Measurements from ENCODE around the gene SEC63. TPM values are rescaled to one million over a fixed set of nuclear protein-coding genes. Genes with fewer than 3 reads are reported as not detected.
"Not testable (repeated sequence)": the region's sequence is repeated elsewhere in the genome, so short reads cannot be mapped to it uniquely, and the experiment has no call there.

SEC63 gene
- total RNA-seq, 2 donors from 2014 or later, result 65.7 to 74.8 TPM

DNA sequence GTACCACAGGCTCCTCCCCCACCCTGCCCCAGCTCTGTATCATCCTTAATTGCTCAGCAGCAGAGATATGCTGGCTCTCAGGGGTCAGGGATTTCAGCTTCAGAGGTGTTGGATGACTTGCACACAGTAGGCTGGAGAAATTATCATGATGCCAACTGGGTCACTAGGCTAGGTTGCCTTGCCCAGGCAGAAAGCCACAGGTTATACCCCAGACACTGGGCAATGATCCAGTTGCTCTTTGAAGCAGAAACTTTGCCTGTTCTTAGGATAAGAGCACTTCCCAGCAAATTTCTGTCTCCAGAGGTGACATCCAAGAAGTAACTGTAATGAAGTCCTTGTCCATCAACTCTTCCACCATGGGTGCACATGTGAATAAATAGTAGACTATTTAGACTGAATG, 95.6 kb downstream of the SEC63 start:
- H3K36me3 Mint-ChIP-seq (ENCODE audit: low read depth), result no peaks in the 10 kb centered on the region
- no peak overlapping the region for H3K27ac ChIP-seq (ENCODE audit: low read depth, low read length)
- no peak overlapping the region for H3K4me3 ChIP-seq (ENCODE audit: low read length)
- TF ChIP-seq, protein P1, sequence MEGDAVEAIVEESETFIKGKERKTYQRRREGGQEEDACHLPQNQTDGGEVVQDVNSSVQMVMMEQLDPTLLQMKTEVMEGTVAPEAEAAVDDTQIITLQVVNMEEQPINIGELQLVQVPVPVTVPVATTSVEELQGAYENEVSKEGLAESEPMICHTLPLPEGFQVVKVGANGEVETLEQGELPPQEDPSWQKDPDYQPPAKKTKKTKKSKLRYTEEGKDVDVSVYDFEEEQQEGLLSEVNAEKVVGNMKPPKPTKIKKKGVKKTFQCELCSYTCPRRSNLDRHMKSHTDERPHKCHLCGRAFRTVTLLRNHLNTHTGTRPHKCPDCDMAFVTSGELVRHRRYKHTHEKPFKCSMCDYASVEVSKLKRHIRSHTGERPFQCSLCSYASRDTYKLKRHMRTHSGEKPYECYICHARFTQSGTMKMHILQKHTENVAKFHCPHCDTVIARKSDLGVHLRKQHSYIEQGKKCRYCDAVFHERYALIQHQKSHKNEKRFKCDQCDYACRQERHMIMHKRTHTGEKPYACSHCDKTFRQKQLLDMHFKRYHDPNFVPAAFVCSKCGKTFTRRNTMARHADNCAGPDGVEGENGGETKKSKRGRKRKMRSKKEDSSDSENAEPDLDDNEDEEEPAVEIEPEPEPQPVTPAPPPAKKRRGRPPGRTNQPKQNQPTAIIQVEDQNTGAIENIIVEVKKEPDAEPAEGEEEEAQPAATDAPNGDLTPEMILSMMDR (conservative IDR thresholded peaks at IDR 0.05), result no peak
- no peaks in the 10 kb centered on the region for H3K4me1 ChIP-seq (ENCODE audit: control insufficient read depth, insufficient read depth, low read length)
- H3K27ac Mint-ChIP-seq, result no peak overlapping the region
- no peak for DNase-seq
- H3K4me1 Mint-ChIP-seq, result peaks cover 3% of the 10 kb centered on the region
- no peaks in the 10 kb centered on the region for H3K27me3 ChIP-seq (ENCODE audit: control insufficient read depth, insufficient read depth, low read length, poor library complexity, severe bottlenecking)
- no peaks in the 10 kb centered on the region for H3K9me3 ChIP-seq (ENCODE audit: control insufficient read depth, low read length)
- H3K36me3 ChIP-seq (ENCODE audit: control insufficient read depth, insufficient read depth, low read length), result peaks cover 8% of the 10 kb centered on the region
- no peak overlapping the region for H3K9ac ChIP-seq (ENCODE audit: extremely low read depth, low read length, poor library complexity, severe bottlenecking)
- no peaks in the 10 kb centered on the region for H3K27me3 Mint-ChIP-seq (ENCODE audit: insufficient read depth)
- peaks cover 3% of the 10 kb centered on the region for H3K9me3 Mint-ChIP-seq
- no peak overlapping the region for H3K4me3 Mint-ChIP-seq

DNA sequence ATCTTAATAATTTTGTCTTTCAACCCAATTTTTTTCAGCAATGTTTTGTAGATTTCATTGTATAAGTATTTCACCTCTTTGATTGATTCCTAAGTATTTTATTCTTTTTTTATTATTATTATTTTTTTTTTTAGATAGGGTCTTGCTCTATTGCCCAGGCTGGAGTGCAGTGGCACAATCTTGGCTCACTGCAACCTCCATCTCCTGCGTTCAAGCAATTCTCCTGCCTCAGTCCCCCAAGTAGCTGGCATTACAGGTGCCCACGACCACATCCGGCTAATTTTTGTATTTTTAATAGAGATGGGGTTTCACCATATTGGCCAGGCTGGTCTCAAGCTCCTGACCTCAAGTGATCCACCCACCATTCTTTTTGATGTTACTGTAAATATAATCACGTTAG, 97.0 kb downstream of the SEC63 start:
- not testable (repeated sequence) for H3K27me3 Mint-ChIP-seq (ENCODE audit: insufficient read depth); H3K4me3 Mint-ChIP-seq; H3K36me3 Mint-ChIP-seq (ENCODE audit: low read depth); DNase-seq; H3K27ac ChIP-seq (ENCODE audit: low read depth, low read length); H3K27ac Mint-ChIP-seq; H3K9me3 ChIP-seq (ENCODE audit: control insufficient read depth, low read length); H3K9me3 Mint-ChIP-seq; H3K9ac ChIP-seq (ENCODE audit: extremely low read depth, low read length, poor library complexity, severe bottlenecking); H3K4me3 ChIP-seq (ENCODE audit: low read length); H3K4me1 ChIP-seq (ENCODE audit: control insufficient read depth, insufficient read depth, low read length); H3K27me3 ChIP-seq (ENCODE audit: control insufficient read depth, insufficient read depth, low read length, poor library complexity, severe bottlenecking); H3K4me1 Mint-ChIP-seq; H3K36me3 ChIP-seq (ENCODE audit: control insufficient read depth, insufficient read depth, low read length)
- WGBS, 2 experiments (ENCODE audit: insufficient coverage in 1 of 2, insufficient read length in 1 of 2), result 93 to 97% methylated on average over 3 to 4 of the region's 4 CpGs

DNA sequence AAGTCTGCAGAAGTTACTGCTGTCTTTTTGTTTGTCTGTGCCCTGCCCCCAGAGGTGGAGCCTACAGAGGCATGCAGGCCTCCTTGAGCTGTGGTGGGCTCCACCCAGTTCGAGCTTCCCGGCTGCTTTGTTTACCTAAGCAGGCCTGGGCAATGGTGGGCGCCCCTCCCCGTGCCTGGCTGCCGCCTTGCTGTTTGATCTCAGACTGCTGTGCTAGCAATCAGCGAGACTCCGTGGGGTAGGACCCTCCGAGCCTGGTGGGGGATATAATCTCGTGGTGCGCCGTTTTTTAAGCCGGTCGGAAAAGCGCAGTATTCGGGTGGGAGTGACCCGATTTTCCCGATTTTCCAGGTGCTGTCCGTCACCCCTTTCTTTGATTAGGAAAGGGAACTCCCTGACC, 97.9 kb downstream of the SEC63 start:
- not testable (repeated sequence) for H3K27ac ChIP-seq (ENCODE audit: low read depth, low read length); H3K27ac Mint-ChIP-seq; H3K9me3 Mint-ChIP-seq; H3K36me3 Mint-ChIP-seq (ENCODE audit: low read depth); H3K4me1 Mint-ChIP-seq; H3K36me3 ChIP-seq (ENCODE audit: control insufficient read depth, insufficient read depth, low read length); H3K4me3 ChIP-seq (ENCODE audit: low read length); H3K27me3 Mint-ChIP-seq (ENCODE audit: insufficient read depth); H3K9me3 ChIP-seq (ENCODE audit: control insufficient read depth, low read length); H3K4me1 ChIP-seq (ENCODE audit: control insufficient read depth, insufficient read depth, low read length); H3K9ac ChIP-seq (ENCODE audit: extremely low read depth, low read length, poor library complexity, severe bottlenecking); H3K27me3 ChIP-seq (ENCODE audit: control insufficient read depth, insufficient read depth, low read length, poor library complexity, severe bottlenecking)
- DNase-seq, result peak; percentile 70
- 66 to 74% methylated on average over 15 to 18 of the region's 18 CpGs for WGBS, 2 experiments (ENCODE audit: insufficient coverage in 1 of 2, insufficient read length in 1 of 2)
- peak overlapping the region; percentile 33 for H3K4me3 Mint-ChIP-seq

DNA sequence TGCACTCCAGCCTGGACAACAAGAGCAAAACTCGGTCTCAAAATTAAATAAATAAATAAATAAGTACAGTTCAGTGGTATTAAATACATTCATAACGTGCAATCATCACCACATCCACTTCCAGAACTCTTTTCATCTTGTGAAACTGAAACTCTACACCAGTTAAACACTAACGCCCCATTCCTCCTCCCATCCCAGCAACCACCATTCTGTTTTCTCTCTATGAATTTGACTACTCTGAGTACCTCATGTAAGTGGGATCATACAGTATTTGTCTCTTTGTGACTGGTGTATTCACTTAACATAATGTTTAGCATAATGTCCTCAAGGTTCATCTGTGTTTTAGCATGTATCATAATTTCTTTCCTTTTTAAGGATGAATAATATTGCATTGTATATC, 104.8 kb downstream of the SEC63 start:
- Mint-ChIP-seq H3K9me3 (no peaks in the 10 kb centered on the region), H3K4me3 (no peak overlapping the region), H3K27ac (no peak overlapping the region), H3K27me3 (ENCODE audit: insufficient read depth) (peaks cover 16% of the 10 kb centered on the region), H3K4me1 (peaks cover 3% of the 10 kb centered on the region), H3K36me3 (ENCODE audit: low read depth) (no peaks in the 10 kb centered on the region)
- TF ChIP-seq, protein P1 (conservative IDR thresholded peaks at IDR 0.05), result no peak
- H3K27me3 ChIP-seq (ENCODE audit: control insufficient read depth, insufficient read depth, low read length, poor library complexity, severe bottlenecking), result peaks cover 12% of the 10 kb centered on the region
- no peaks in the 10 kb centered on the region for H3K36me3 ChIP-seq (ENCODE audit: control insufficient read depth, insufficient read depth, low read length)
- no peaks in the 10 kb centered on the region for H3K4me1 ChIP-seq (ENCODE audit: control insufficient read depth, insufficient read depth, low read length)
- 97 to 100% methylated on average over 1 to 3 of the region's 3 CpGs for WGBS, 2 experiments (ENCODE audit: insufficient coverage in 1 of 2, insufficient read length in 1 of 2)
- no peak overlapping the region for H3K9ac ChIP-seq (ENCODE audit: extremely low read depth, low read length, poor library complexity, severe bottlenecking)
- H3K27ac ChIP-seq (ENCODE audit: low read depth, low read length), result no peak overlapping the region
- no peak overlapping the region for H3K4me3 ChIP-seq (ENCODE audit: low read length)
- H3K9me3 ChIP-seq (ENCODE audit: control insufficient read depth, low read length), result no peaks in the 10 kb centered on the region
- no peak for DNase-seq
